ENCODE results near the gene MORF4L1. TPM values are rescaled to one million over a fixed set of nuclear protein-coding genes. Genes with fewer than 3 reads are reported as not detected.
A peak's percentile ranks its signal among the peaks of the same experiment; 100 is the strongest.

The MORF4L1 gene, protein sequence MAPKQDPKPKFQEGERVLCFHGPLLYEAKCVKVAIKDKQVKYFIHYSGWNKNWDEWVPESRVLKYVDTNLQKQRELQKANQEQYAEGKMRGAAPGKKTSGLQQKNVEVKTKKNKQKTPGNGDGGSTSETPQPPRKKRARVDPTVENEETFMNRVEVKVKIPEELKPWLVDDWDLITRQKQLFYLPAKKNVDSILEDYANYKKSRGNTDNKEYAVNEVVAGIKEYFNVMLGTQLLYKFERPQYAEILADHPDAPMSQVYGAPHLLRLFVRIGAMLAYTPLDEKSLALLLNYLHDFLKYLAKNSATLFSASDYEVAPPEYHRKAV
- total RNA-seq (2021; ENCODE audit: unreplicated experiment), result 360 TPM
- 283 TPM for polyA plus RNA-seq (2012; ENCODE audit: insufficient read length)
- percentile 93 among the genes with signal in this experiment for Bru-seq, nascent RNA
- BruChase-seq, experiment 1, labeled RNA remaining after a 2-hour chase, result percentile 90 among the genes with signal in this experiment
- BruChase-seq, experiment 2, labeled RNA remaining after a 6-hour chase, result percentile 95 among the genes with signal in this experiment
- long read RNA-seq, transcript MORF4L1-216 (5 exons, 448 nt), result minor isoform, 8 of 634 reads
- long read RNA-seq, transcript MORF4L1-203 (12 exons, 1,880 nt), result major isoform, 531 of 634 reads
- long read RNA-seq, transcript MORF4L1-201 (13 exons, 2,359 nt), result minor isoform, 23 of 634 reads
- long read RNA-seq, transcript MORF4L1-215 (12 exons, 1,468 nt), result minor isoform, 7 of 634 reads
- long read RNA-seq, partial matches to known transcripts, result 34 of 634 reads
- long read RNA-seq, other reads (novel, unspliced or antisense), result 31 of 634 reads

DNA sequence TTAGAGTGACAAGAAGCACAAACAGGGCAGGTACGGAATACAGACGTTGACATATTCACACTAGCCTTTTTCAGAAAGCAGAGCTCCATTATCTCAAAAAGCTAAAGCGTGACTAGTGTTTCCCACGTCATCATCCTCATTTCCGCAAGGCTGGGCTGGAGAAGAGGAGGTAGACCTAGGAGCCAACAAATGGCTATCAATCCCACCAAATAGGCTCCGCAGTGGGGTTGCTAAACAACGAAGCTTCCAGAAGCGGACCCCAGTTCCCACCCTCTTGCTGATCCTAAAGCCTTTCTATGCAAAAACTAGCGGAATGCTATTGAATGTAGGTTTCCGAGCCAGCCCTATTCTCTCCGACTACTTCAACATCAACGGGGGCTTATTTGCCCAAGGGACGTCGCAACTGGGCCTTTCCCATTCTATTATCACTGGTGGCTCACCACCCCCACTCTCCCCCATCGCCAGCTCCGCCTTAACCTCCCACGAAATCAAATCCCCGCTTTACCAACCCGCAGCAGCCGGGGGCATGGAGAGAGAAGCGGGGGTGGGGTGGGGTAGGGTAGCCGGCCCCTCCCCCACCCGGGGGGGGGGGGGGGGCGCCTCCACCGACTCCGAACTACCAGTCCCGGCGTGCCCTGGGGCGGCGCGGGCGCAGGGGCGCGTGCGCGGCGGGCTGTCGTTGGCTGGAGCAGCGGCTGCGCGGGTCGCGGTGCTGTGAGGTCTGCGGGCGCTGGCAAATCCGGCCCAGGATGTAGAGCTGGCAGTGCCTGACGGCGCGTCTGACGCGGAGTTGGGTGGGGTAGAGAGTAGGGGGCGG lies at the start of gene MORF4L1:
Gene MORF4L1, plus strand, starts transcription at position 736 of the 817 bp plus-strand sequence. CDS start 128 bp downstream, outside the sequence.
- DNase-seq (ENCODE audit: low read depth, low spot score) (peak; percentile 72), ATAC-seq (peak; percentile 95)
- in situ Hi-C loops (cut with HindIII; ENCODE audit: low pct_unique_long_range_greater_than_20kb, low sequenced_read_pairs) (no loop called here), intact Hi-C loops (cut with micrococcal nuclease; ENCODE audit: unreplicated experiment) (loop anchor here (10.0 kb wide), 1 partner anchor 118 kb away; no protein-coding TSS in a partner anchor)
- no peaks in the 10 kb centered on the region for H3K27me3 ChIP-seq (ENCODE audit: control insufficient read depth, insufficient read depth, low read length)
- ChIA-PET POLR2A (interaction anchor here (0.5 to 0.7 kb wide), 7 partner anchors 85 to 800 kb away, joined by 3 to 12 read pairs (median 5); no protein-coding TSS in a partner anchor), CTCF (no interaction called here)
- peak within 1 kb of the TSS; percentile 90 to 97 for H3K4me3 ChIP-seq (ENCODE audit: low read depth in 2 of 2, low read length in 2 of 2)
- no peaks in the 10 kb centered on the region for H3K36me3 ChIP-seq (ENCODE audit: control insufficient read depth, insufficient read depth, low read length)
- peaks cover 6% of the 10 kb centered on the region for H3K4me1 ChIP-seq (ENCODE audit: control insufficient read depth, insufficient read depth, low read length)
- no peaks in the 10 kb centered on the region for H3K9me3 ChIP-seq (ENCODE audit: control insufficient read depth, insufficient read depth, low read depth, low read length)
- no peak for TF ChIP-seq SIN3A (IDR thresholded peaks at IDR 0.05; ENCODE audit: borderline replicate concordance, insufficient read depth, low read depth, low read length)
- TF ChIP-seq TCF7L2 (IDR thresholded peaks at IDR 0.05; ENCODE audit: low read depth, low read length), result no peak
- no peak for TF ChIP-seq POLR2AphosphoS5 (IDR thresholded peaks at IDR 0.05; ENCODE audit: low read depth, low read length)
- TF ChIP-seq, protein P1, sequence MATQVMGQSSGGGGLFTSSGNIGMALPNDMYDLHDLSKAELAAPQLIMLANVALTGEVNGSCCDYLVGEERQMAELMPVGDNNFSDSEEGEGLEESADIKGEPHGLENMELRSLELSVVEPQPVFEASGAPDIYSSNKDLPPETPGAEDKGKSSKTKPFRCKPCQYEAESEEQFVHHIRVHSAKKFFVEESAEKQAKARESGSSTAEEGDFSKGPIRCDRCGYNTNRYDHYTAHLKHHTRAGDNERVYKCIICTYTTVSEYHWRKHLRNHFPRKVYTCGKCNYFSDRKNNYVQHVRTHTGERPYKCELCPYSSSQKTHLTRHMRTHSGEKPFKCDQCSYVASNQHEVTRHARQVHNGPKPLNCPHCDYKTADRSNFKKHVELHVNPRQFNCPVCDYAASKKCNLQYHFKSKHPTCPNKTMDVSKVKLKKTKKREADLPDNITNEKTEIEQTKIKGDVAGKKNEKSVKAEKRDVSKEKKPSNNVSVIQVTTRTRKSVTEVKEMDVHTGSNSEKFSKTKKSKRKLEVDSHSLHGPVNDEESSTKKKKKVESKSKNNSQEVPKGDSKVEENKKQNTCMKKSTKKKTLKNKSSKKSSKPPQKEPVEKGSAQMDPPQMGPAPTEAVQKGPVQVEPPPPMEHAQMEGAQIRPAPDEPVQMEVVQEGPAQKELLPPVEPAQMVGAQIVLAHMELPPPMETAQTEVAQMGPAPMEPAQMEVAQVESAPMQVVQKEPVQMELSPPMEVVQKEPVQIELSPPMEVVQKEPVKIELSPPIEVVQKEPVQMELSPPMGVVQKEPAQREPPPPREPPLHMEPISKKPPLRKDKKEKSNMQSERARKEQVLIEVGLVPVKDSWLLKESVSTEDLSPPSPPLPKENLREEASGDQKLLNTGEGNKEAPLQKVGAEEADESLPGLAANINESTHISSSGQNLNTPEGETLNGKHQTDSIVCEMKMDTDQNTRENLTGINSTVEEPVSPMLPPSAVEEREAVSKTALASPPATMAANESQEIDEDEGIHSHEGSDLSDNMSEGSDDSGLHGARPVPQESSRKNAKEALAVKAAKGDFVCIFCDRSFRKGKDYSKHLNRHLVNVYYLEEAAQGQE (IDR thresholded peaks at IDR 0.05; ENCODE audit: insufficient read depth in 1 of 2, low read depth in 2 of 2, low read length in 1 of 2), result no peak
- TF ChIP-seq, protein P2, sequence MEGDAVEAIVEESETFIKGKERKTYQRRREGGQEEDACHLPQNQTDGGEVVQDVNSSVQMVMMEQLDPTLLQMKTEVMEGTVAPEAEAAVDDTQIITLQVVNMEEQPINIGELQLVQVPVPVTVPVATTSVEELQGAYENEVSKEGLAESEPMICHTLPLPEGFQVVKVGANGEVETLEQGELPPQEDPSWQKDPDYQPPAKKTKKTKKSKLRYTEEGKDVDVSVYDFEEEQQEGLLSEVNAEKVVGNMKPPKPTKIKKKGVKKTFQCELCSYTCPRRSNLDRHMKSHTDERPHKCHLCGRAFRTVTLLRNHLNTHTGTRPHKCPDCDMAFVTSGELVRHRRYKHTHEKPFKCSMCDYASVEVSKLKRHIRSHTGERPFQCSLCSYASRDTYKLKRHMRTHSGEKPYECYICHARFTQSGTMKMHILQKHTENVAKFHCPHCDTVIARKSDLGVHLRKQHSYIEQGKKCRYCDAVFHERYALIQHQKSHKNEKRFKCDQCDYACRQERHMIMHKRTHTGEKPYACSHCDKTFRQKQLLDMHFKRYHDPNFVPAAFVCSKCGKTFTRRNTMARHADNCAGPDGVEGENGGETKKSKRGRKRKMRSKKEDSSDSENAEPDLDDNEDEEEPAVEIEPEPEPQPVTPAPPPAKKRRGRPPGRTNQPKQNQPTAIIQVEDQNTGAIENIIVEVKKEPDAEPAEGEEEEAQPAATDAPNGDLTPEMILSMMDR (IDR thresholded peaks at IDR 0.05), result no peak
- BruUV-seq (replicated peaks), result TSS peak; percentile 66
- H3K27ac ChIP-seq (ENCODE audit: low read length), result peak within 1 kb of the TSS; percentile 96

DNA sequence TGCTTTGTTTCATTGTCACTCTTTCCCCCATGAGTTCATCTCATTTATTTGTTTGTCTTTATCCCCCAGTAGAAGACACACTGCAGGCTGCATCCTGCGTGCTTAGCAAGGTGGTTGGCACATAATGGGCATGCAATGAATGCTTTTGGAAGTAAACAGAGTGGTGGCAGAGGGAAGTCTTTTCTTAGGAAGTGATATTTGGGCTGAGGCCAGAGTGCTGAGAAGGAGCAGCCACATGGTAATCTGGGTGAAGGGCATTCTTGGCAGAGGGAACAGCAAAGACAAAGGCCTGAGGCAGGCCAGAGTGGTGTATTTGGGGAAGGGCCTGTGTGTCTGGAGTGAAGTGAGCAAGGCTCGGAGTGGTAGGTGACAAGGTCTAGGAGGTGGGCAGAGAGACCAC lies 43.8 kb upstream of the MORF4L1 start:
- ChIA-PET POLR2A (no interaction called here), CTCF (no interaction called here)
- intact Hi-C loops (cut with micrococcal nuclease; ENCODE audit: unreplicated experiment), result no loop called here
- ATAC-seq (no peak), DNase-seq (ENCODE audit: low read depth, low spot score) (no peak)
- Histone ChIP-seq H3K4me3 (ENCODE audit: low read depth in 2 of 2, low read length in 2 of 2) (no peak overlapping the region), H3K4me1 (ENCODE audit: control insufficient read depth, insufficient read depth, low read length) (no peaks in the 10 kb centered on the region), H3K27me3 (ENCODE audit: control insufficient read depth, insufficient read depth, low read length) (no peaks in the 10 kb centered on the region), H3K27ac (ENCODE audit: low read length) (no peak overlapping the region), H3K36me3 (ENCODE audit: control insufficient read depth, insufficient read depth, low read length) (no peaks in the 10 kb centered on the region), H3K9me3 (ENCODE audit: control insufficient read depth, insufficient read depth, low read depth, low read length) (no peaks in the 10 kb centered on the region)
- TF ChIP-seq TCF7L2 (IDR thresholded peaks at IDR 0.05; ENCODE audit: low read depth, low read length) (no peak), SIN3A (IDR thresholded peaks at IDR 0.05; ENCODE audit: borderline replicate concordance, insufficient read depth, low read depth, low read length) (no peak), POLR2AphosphoS5 (IDR thresholded peaks at IDR 0.05; ENCODE audit: low read depth, low read length) (no peak)
- TF ChIP-seq, protein P1 (IDR thresholded peaks at IDR 0.05; ENCODE audit: insufficient read depth in 1 of 2, low read depth in 2 of 2, low read length in 1 of 2), result no peak
- TF ChIP-seq, protein P2 (IDR thresholded peaks at IDR 0.05), result no peak
- BruUV-seq (replicated peaks), result no TSS peak
- in situ Hi-C loops (cut with HindIII; ENCODE audit: low pct_unique_long_range_greater_than_20kb, low sequenced_read_pairs), result no loop called here

Measured in Panc1 (cell line).